ENCODE data around the gene SEMA3A.

DNA sequence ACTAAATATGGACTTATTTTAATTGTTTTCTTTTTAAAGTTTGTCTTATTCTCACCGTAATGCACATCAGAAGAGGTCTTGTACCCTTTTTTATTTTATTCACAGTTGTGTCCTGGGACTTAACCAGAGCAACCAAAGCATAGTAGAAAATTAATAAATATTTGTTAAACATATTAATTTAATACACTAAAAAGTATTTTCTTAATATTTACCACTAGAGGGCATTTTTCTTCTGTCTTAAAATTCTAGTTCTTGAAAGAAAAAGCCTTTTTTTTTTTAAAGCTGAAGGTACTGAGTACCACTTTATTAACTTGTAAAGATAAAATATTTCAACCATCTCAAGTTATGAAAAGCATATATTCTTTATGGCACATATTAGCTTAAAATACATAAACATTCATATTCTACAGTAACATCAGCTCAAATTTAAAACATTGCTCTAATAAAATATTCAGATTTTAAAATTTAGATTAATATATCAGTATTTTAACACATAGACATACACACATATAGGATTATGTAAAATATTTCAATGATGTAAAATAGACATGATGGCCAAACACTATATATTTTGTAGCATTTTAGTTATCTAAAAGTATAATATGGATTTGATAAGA lies 260.4 kb downstream of the SEMA3A start:
- TF ChIP-seq, protein P1, sequence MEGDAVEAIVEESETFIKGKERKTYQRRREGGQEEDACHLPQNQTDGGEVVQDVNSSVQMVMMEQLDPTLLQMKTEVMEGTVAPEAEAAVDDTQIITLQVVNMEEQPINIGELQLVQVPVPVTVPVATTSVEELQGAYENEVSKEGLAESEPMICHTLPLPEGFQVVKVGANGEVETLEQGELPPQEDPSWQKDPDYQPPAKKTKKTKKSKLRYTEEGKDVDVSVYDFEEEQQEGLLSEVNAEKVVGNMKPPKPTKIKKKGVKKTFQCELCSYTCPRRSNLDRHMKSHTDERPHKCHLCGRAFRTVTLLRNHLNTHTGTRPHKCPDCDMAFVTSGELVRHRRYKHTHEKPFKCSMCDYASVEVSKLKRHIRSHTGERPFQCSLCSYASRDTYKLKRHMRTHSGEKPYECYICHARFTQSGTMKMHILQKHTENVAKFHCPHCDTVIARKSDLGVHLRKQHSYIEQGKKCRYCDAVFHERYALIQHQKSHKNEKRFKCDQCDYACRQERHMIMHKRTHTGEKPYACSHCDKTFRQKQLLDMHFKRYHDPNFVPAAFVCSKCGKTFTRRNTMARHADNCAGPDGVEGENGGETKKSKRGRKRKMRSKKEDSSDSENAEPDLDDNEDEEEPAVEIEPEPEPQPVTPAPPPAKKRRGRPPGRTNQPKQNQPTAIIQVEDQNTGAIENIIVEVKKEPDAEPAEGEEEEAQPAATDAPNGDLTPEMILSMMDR (conservative IDR thresholded peaks at IDR 0.05 in 1 of 2, IDR thresholded peaks at IDR 0.05 in 1 of 2; ENCODE audit: low read depth in 1 of 2, low read length in 2 of 2): peak in 1 of 2 donors; percentile 14
- no peak for TF ChIP-seq EZH2 (IDR thresholded peaks at IDR 0.05; ENCODE audit: low read length, missing control alignments)
